B cell (primary cell): Measurements from ENCODE around the gene C1orf198. TPM values are rescaled to one million over a fixed set of nuclear protein-coding genes. Genes with fewer than 3 reads are reported as not detected.

ENCODE experiments used
- ATAC-seq: fragments of 200-7000 bp; cut with Tn5 transposase; one replicate; pipeline ENCODE4 v1.10.0; 2021; ENCODE audit warnings: low read depth, mild to moderate bottlenecking, moderate number of reproducible peaks, moderate library complexity
- CTCF ChIA-PET: fragments of 350-600 bp; sonication (Branson Sonifier 250); formaldehyde crosslinking; loops from one replicate; lab custom pipeline; 2021; ENCODE audit warnings: antibody characterized with exemption, inconsistent platforms; lab: Charles Lee
- POLR2A ChIA-PET: fragments of 350-600 bp; sonication (Branson Sonifier 250); formaldehyde crosslinking; loops from one replicate; lab custom pipeline; 2021; ENCODE audit warnings: antibody characterized with exemption; lab: Charles Lee
- DNase-seq: peaks from one replicate; pipeline ENCODE4 v3.0.0; 2013
- H2AFZ ChIP-seq: 2 replicates; pipeline ENCODE4 v1.6.1; 2012; ENCODE audit warnings: mild to moderate bottlenecking, low read depth, low read length; ENCODE audit not compliant: insufficient read depth, poor library complexity, severe bottlenecking
- H3K27ac ChIP-seq, 2 donors: 1 replicate in 1 of 2; 2 replicates in 1 of 2; pipeline ENCODE4 v1.5.1; 2012 to 2013; ENCODE audit warnings: low read length in 2 of 2, mild to moderate bottlenecking in 2 of 2, moderate library complexity in 1 of 2
- H3K27me3 ChIP-seq, 4 experiments: fragments of 200-600 bp in 1 of 4; sonication (generic) in 1 of 4; replicated peaks in 1 of 4; 1 replicate in 2 of 4; 2 replicates in 2 of 4; pipeline versions ENCODE4 v1.6.1 to v1.7.0; 2013 to 2016; ENCODE audit warnings: low read length in 3 of 4, mild to moderate bottlenecking in 2 of 4, mixed read lengths in 1 of 4, moderate library complexity in 1 of 4; ENCODE audit not compliant: insufficient read depth in 4 of 4, control insufficient read depth in 3 of 4; ENCODE audit errors: control extremely low read depth in 1 of 4
- H3K36me3 ChIP-seq, 2 experiments: replicated peaks in 1 of 2; 1 replicate in 1 of 2; 2 replicates in 1 of 2; pipeline versions ENCODE4 v1.6.1 to v1.7.1; 2013; ENCODE audit warnings: low read length in 1 of 2; ENCODE audit not compliant: insufficient read depth in 2 of 2, control insufficient read depth in 1 of 2; ENCODE audit errors: control extremely low read depth in 1 of 2, extremely low read depth in 1 of 2
- H3K4me1 ChIP-seq, 2 donors: fragments of 200-600 bp in 1 of 2; sonication (generic) in 1 of 2; 1 replicate in 1 of 2; 2 replicates in 1 of 2; pipeline versions ENCODE4 v1.5.1 to v1.6.1; 2013 to 2017; ENCODE audit warnings: low read length in 2 of 2; ENCODE audit not compliant: control insufficient read depth in 2 of 2, insufficient read depth in 2 of 2
- H3K4me2 ChIP-seq: replicated peaks from 2 replicates; pipeline ENCODE3; 2012; ENCODE audit warnings: mild to moderate bottlenecking, low read depth, low read length; ENCODE audit not compliant: poor library complexity, severe bottlenecking
- H3K4me3 ChIP-seq, 5 experiments: fragments of 200-600 bp in 1 of 5; sonication (generic) in 1 of 5; 1 replicate in 3 of 5; 2 replicates in 2 of 5; pipeline versions ENCODE4 v1.5.1 to v1.7.0; 2011 to 2016; ENCODE audit warnings: low read length in 4 of 5, mild to moderate bottlenecking in 4 of 5, low read depth in 2 of 5, control low read depth in 1 of 5, moderate library complexity in 1 of 5; ENCODE audit not compliant: insufficient read depth in 1 of 5; ENCODE audit errors: control extremely low read depth in 1 of 5, extremely low read depth in 1 of 5
- H3K79me2 ChIP-seq: fragments of 200-600 bp; sonication (generic); one replicate; pipeline ENCODE4 v1.6.0; 2016; ENCODE audit warnings: low read length; ENCODE audit not compliant: control insufficient read depth, insufficient read depth
- H3K9ac ChIP-seq: fragments of 200-600 bp; sonication (generic); 2 replicates; pipeline ENCODE4 v1.6.1; 2017; ENCODE audit warnings: mild to moderate bottlenecking, low read length, moderate library complexity
- H3K9me3 ChIP-seq, 3 donors: one replicate each; pipeline versions ENCODE4 v1.6.1 to v1.7.1; 2013; ENCODE audit warnings: low read length in 2 of 3; ENCODE audit not compliant: control insufficient read depth in 2 of 3, insufficient read depth in 1 of 3; ENCODE audit errors: control extremely low read depth in 1 of 3
- H4K20me1 ChIP-seq: 2 replicates; pipeline ENCODE4 v1.6.0; 2012; ENCODE audit warnings: mild to moderate bottlenecking, low read length; ENCODE audit not compliant: insufficient read depth, control insufficient read depth, poor library complexity, severe bottlenecking
- H3K27ac Mint-ChIP-seq: one replicate; pipeline ENCODE4 v1.8.0; 2021; ENCODE audit warnings: mixed read lengths
- H3K27me3 Mint-ChIP-seq: one replicate; pipeline ENCODE4 v1.8.0; 2021; ENCODE audit warnings: mixed read lengths
- H3K4me1 Mint-ChIP-seq: one replicate; pipeline ENCODE4 v1.8.0; 2021; ENCODE audit warnings: mixed read lengths
- H3K4me3 Mint-ChIP-seq: one replicate; pipeline ENCODE4 v1.8.0; 2021; ENCODE audit warnings: mixed read lengths
- H3K9me3 Mint-ChIP-seq: one replicate; pipeline ENCODE4 v1.8.0; 2022; ENCODE audit warnings: mixed read lengths; ENCODE audit not compliant: insufficient read depth
- CTCF ChIP-seq: fragments of 200-600 bp; IDR thresholded peaks from one replicate; pipeline ENCODE4 v1.8.0; 2022; ENCODE audit warnings: antibody characterized with exemption, mild to moderate bottlenecking
- EZH2 ChIP-seq: IDR thresholded peaks from 2 replicates; pipeline ENCODE4 v1.6.1; 2012; ENCODE audit warnings: borderline replicate concordance, low read depth, mild to moderate bottlenecking, moderate library complexity, low read length; ENCODE audit not compliant: insufficient read depth, poor library complexity, severe bottlenecking
- WGBS: methylation state at CpG from one replicate; pipeline ENCODE4 v1.1.5; 2013; ENCODE audit warnings: missing lambda C conversion rate; ENCODE audit not compliant: insufficient coverage; 5-methylcytosine and 5-hydroxymethylcytosine counted together
- intact Hi-C: fragments of 100-400 bp; cut with micrococcal nuclease; formaldehyde crosslinking; loops from one replicate; pipeline ENCODE4 v1.10.0; 2022
- polyA plus RNA-seq: library from polyadenylated mRNA; depleted of rRNA; stranded (reverse); fragments of >200 nt; gene quantifications from 2 replicates; pipeline ENCODE4 v1.2.3, GENCODE V29; 2012
- total RNA-seq, 2 donors: library from RNA; stranded (reverse); fragments of 120-200 nt in 1 of 2; gene quantifications; 1 replicate in 1 of 2; 2 replicates in 1 of 2; pipeline versions ENCODE4 v1.2.3 to v1.2.4, GENCODE V29; 2013 to 2022

The C1orf198 gene
- total and polyA plus RNA-seq, 2 donors (not counting 1 experiment from before 2014, with no cell fraction given) = 1.0 to 6.6 TPM

- no peaks in the 10 kb centered on the region for H3K79me2 ChIP-seq
- ChIA-PET POLR2A (no interaction called here), CTCF (no interaction called here)
- H3K4me2 ChIP-seq = no peak overlapping the region
- no peak overlapping the region for H3K9ac ChIP-seq
- no peak overlapping the region for H3K4me3 ChIP-seq
- peaks cover 0 to 28% (median 17%) of the 10 kb centered on the region in 4 experiments for H3K27me3 ChIP-seq
- no peak overlapping the region for H3K27ac ChIP-seq
- ATAC-seq (no peak), DNase-seq (no peak)
- H4K20me1 ChIP-seq = no peaks in the 10 kb centered on the region
- TF ChIP-seq CTCF (no peak), EZH2 (no peak)
- H3K4me1 ChIP-seq = no peaks in the 10 kb centered on the region
- H3K4me3 Mint-ChIP-seq = no peak overlapping the region
- intact Hi-C loops = no loop called here
- H2AFZ ChIP-seq = no peak overlapping the region
- WGBS = 92% methylated on average over 2 of the region's 4 CpGs
- no peaks in the 10 kb centered on the region for H3K4me1 Mint-ChIP-seq
- no peak overlapping the region for H3K27ac Mint-ChIP-seq
- H3K9me3 ChIP-seq = peaks cover 0 to 3% (median 0%) of the 10 kb centered on the region in 3 donors
- H3K36me3 ChIP-seq = no peaks in the 10 kb centered on the region
- H3K9me3 Mint-ChIP-seq = no peaks in the 10 kb centered on the region
- H3K27me3 Mint-ChIP-seq = peaks cover 64% of the 10 kb centered on the region
These were observed 9.7 kb upstream of the C1orf198 start for GRCh38 chr1:230877924-230878590.

- peaks cover 0 to 26% (median 17%) of the 10 kb centered on the region in 4 experiments for H3K27me3 ChIP-seq
- Mint-ChIP-seq H3K4me3 (no peak overlapping the region), H3K27ac (no peak overlapping the region), H3K27me3 (peaks cover 59% of the 10 kb centered on the region), H3K9me3 (no peaks in the 10 kb centered on the region), H3K4me1 (no peaks in the 10 kb centered on the region)
- ChIA-PET POLR2A (no interaction called here), CTCF (no interaction called here)
- ATAC-seq = no peak
- no peak for DNase-seq
- peaks cover 0 to 3% (median 0%) of the 10 kb centered on the region in 3 donors for H3K9me3 ChIP-seq
- no peak overlapping the region for H3K27ac ChIP-seq
- H3K9ac ChIP-seq = no peak overlapping the region
- WGBS = 96% methylated on average over 11 of the region's 14 CpGs
- H3K4me3 ChIP-seq = no peak overlapping the region
- no peaks in the 10 kb centered on the region for H3K36me3 ChIP-seq
- no peaks in the 10 kb centered on the region for H4K20me1 ChIP-seq
- intact Hi-C loops = no loop called here
- no peaks in the 10 kb centered on the region for H3K79me2 ChIP-seq
- H3K4me1 ChIP-seq = no peaks in the 10 kb centered on the region
- no peak overlapping the region for H2AFZ ChIP-seq
- no peak for TF ChIP-seq CTCF
- TF ChIP-seq EZH2 = no peak
- H3K4me2 ChIP-seq = no peak overlapping the region
These were observed 9.0 kb upstream of the C1orf198 start for GRCh38 chr1:230877146-230877923.
